Upper lobe of right lung (tissue), 1 donor: ENCODE measurements around the gene CHRNA5. TPM values are rescaled to one million over a fixed set of nuclear protein-coding genes. Genes with fewer than 3 reads are reported as not detected.

ENCODE experiments used
- ATAC-seq: fragments of 200-7000 bp; cut with Tn5 transposase; one replicate; pipeline ENCODE4 v1.9.1; 2020; ENCODE audit warnings: mild to moderate bottlenecking, moderate library complexity
- DNase-seq: peaks from one replicate; pipeline ENCODE4 v3.0.0-alpha.2; 2020
- H3K27ac ChIP-seq: fragments of 200-600 bp; one replicate; pipeline ENCODE4 v1.8.0; 2022
- H3K27me3 ChIP-seq: fragments of 200-600 bp; one replicate; pipeline ENCODE4 v1.8.0; 2022; ENCODE audit warnings: mild to moderate bottlenecking
- H3K36me3 ChIP-seq: fragments of 200-600 bp; one replicate; pipeline ENCODE4 v1.8.0; 2022
- H3K4me1 ChIP-seq: fragments of 200-600 bp; one replicate; pipeline ENCODE4 v1.8.0; 2022
- H3K4me3 ChIP-seq: fragments of 200-600 bp; one replicate; pipeline ENCODE4 v1.8.0; 2022; ENCODE audit warnings: mild to moderate bottlenecking
- H3K9me3 ChIP-seq: fragments of 200-600 bp; one replicate; pipeline ENCODE4 v1.8.0; 2022
- intact Hi-C: fragments of 100-400 bp; cut with DNase I; formaldehyde crosslinking; loops from one replicate; pipeline ENCODE4 v1.11.0; 2022
- total RNA-seq: library from RNA; stranded (reverse); fragmentation: NEBNext Ultra II Directional; extraction: Animal tissue kit (Norgen Biotek cat#: 25700); gene quantifications from one replicate; pipeline ENCODE4 v1.2.1, GENCODE V29; 2021
- TF ChIP-seq, protein P1 (sequence below): fragments of 200-600 bp; IDR thresholded peaks from one replicate; pipeline ENCODE4 v1.8.0; 2022; ENCODE audit warnings: antibody characterized with exemption
- donor health status: DM: no; HTN: yes; CAD: no; lungs with severe emphysema.

Gene CHRNA5
- total RNA-seq, 1 donor from 2014 or later = 1.2 TPM

DNA sequence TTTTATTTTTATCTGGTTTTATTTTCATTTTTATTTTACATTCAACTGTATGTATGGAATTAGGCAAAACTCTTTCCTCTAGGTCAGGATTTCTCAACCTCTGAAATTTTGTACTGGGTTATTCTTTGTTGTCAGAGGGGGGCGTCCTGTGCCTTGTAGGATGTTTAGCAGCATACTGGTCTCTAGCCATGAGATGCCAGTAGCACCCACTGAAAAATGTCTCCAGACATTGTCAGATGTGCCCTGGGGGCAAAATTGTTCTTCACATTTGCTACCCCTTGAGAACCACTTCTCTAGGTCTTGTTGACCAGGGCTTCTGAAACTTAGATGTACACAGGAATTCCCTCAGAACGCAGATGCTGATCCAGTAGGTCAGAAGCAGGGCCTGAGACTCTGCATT lies 5.4 kb downstream of the CHRNA5 start:
- ATAC-seq (no peak), DNase-seq (no peak)
- Histone ChIP-seq H3K27ac (no peak overlapping the region), H3K27me3 (peaks cover 16% of the 10 kb centered on the region), H3K4me3 (no peak overlapping the region), H3K9me3 (no peaks in the 10 kb centered on the region), H3K4me1 (no peaks in the 10 kb centered on the region), H3K36me3 (no peaks in the 10 kb centered on the region)
- intact Hi-C loops = no loop called here
- TF ChIP-seq, protein P1, sequence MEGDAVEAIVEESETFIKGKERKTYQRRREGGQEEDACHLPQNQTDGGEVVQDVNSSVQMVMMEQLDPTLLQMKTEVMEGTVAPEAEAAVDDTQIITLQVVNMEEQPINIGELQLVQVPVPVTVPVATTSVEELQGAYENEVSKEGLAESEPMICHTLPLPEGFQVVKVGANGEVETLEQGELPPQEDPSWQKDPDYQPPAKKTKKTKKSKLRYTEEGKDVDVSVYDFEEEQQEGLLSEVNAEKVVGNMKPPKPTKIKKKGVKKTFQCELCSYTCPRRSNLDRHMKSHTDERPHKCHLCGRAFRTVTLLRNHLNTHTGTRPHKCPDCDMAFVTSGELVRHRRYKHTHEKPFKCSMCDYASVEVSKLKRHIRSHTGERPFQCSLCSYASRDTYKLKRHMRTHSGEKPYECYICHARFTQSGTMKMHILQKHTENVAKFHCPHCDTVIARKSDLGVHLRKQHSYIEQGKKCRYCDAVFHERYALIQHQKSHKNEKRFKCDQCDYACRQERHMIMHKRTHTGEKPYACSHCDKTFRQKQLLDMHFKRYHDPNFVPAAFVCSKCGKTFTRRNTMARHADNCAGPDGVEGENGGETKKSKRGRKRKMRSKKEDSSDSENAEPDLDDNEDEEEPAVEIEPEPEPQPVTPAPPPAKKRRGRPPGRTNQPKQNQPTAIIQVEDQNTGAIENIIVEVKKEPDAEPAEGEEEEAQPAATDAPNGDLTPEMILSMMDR = no peak

DNA sequence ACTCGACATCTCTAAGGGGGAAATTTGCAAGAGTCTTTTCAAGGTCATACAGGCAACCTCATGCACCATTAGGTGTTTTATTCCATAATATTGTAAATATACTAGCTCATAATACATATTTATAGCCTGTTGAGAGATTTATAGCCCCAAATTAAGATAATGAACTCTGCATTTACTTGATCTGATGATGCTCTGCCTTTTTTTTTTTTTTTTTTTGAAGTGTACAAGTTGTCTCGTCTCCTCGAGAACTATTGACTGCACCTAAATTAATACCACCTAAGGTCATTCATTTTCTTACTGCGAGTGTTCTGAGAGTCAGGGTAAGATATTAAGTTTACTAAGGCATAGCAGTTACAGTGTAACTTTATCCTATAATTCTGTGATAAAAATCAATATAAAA lies 6.1 kb downstream of the CHRNA5 start:
- intact Hi-C loops = no loop called here
- H3K27ac ChIP-seq = no peak overlapping the region
- DNase-seq (no peak), ATAC-seq (no peak)
- H3K4me1 ChIP-seq = no peaks in the 10 kb centered on the region
- H3K4me3 ChIP-seq = no peak overlapping the region
- TF ChIP-seq, protein P1 = no peak
- H3K9me3 ChIP-seq = no peaks in the 10 kb centered on the region
- H3K36me3 ChIP-seq = no peaks in the 10 kb centered on the region
- peaks cover 16% of the 10 kb centered on the region for H3K27me3 ChIP-seq

DNA sequence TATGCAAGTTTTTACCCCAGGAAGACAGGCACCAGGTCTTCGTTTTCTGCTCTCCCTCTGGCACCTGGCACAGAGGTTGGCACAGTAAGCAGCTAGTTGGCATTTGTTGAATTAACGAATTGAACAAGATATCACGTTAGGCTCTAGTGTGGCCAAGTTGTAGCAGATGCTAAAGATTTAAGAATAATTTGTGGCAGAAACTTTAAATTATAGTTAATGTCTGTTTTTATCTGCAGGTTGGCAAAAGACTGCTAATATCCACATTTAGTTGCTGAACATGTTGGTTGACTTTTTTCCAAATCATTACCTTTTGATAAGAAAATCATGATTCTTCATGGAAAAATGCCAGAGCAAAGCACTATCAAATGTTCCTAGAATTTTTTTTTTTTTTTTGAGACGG lies 8.1 kb downstream of the CHRNA5 start:
- Histone ChIP-seq H3K36me3 (no peaks in the 10 kb centered on the region), H3K27ac (no peak overlapping the region), H3K4me3 (no peak overlapping the region), H3K27me3 (peaks cover 7% of the 10 kb centered on the region), H3K4me1 (no peaks in the 10 kb centered on the region), H3K9me3 (no peaks in the 10 kb centered on the region)
- ATAC-seq (no peak), DNase-seq (no peak)
- intact Hi-C loops = no loop called here
- TF ChIP-seq, protein P1 = no peak

DNA sequence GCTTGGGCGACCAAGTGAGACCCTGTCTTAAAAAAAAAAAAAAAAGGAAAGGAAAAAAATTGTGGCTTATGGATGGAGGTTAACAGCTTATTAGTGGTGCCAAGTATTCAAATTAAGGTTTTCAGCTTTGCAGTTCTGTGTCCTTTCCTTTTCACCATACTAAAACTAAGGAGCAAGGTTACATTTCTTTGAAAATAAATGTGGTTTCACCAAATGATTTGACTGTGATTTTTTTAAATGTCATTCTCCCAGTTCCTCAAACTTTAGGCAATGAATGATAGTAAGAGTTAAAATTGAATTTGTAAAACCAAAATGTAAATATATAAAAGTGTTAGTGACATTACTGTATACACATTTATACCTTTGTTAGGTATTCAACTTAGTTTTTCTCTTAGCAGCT lies 9.6 kb downstream of the CHRNA5 start:
- no peak for DNase-seq

DNA sequence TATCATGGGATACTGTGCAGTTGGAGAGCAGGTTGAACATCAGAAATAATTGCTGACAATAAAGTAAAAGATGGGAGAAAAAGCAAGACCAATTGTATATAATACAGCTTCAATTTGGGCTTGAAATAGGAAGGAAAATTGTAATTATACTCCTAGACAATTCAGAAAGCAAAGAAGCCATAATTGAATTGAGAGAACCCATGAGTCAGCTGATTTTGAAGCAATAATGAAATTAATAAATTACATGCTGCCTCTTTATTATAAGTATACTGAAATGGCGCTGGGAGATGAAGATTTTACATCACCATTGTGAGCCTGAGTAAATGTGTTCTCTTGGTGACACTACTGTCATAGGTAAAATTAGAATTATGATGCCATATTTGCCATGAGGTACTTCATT lies 32.3 kb downstream of the CHRNA5 start:
- intact Hi-C loops = no loop called here
- no peaks in the 10 kb centered on the region for H3K36me3 ChIP-seq
- DNase-seq (no peak), ATAC-seq (no peak)
- H3K4me3 ChIP-seq = no peak overlapping the region
- H3K27me3 ChIP-seq = no peaks in the 10 kb centered on the region
- TF ChIP-seq, protein P1 = no peak
- no peaks in the 10 kb centered on the region for H3K9me3 ChIP-seq
- no peak overlapping the region for H3K27ac ChIP-seq
- no peaks in the 10 kb centered on the region for H3K4me1 ChIP-seq

More for the DNA sequence above, 9.6 kb downstream of the CHRNA5 start:
- no peak for ATAC-seq
- Histone ChIP-seq H3K27me3 (no peaks in the 10 kb centered on the region), H3K36me3 (no peaks in the 10 kb centered on the region), H3K4me1 (no peaks in the 10 kb centered on the region), H3K27ac (no peak overlapping the region), H3K4me3 (no peak overlapping the region), H3K9me3 (no peaks in the 10 kb centered on the region)
- TF ChIP-seq, protein P1 = no peak
- intact Hi-C loops = no loop called here

DNA sequence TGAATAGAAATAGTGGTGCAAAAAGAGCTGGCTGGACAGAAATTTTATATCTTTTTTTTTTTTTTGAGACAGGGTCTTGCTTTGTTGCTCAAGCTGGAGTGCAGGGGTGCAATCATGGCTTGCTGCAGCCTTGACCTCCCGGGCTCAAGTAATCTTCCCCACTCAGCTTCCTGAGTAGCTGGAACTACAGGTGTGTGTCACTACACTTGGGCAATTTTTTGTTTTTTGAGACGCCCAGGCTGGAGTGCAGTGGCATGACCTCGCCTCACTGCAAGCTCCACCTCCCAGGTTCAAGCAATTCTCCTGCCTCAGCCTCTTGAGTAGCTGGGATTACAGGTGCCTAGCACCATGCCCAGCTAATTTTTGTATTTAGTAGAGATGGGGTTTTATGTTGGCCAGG lies 33.0 kb downstream of the CHRNA5 start:
- ATAC-seq (no peak), DNase-seq (no peak)
- H3K9me3 ChIP-seq = no peaks in the 10 kb centered on the region
- no peak overlapping the region for H3K4me3 ChIP-seq
- intact Hi-C loops = no loop called here
- H3K27me3 ChIP-seq = no peaks in the 10 kb centered on the region
- TF ChIP-seq, protein P1 = no peak
- no peaks in the 10 kb centered on the region for H3K36me3 ChIP-seq
- H3K27ac ChIP-seq = no peak overlapping the region
- H3K4me1 ChIP-seq = no peaks in the 10 kb centered on the region
